T-cell (primary cell): ENCODE measurements around the gene NSD1. TPM values are rescaled to one million over a fixed set of nuclear protein-coding genes. Genes with fewer than 3 reads are reported as not detected.

Experiments
- ATAC-seq, 4 experiments: fragments of 200-7000 bp in 3 of 4; fragments of 150-1000 bp in 1 of 4; cut with Tn5 transposase; replicated peaks in 1 of 4; 1 replicate in 3 of 4; 2 replicates in 1 of 4; pipeline ENCODE4 v1.10.0; 2021; ENCODE audit warnings: moderate library complexity in 3 of 4, mild to moderate bottlenecking in 2 of 4, moderate number of reproducible peaks in 1 of 4
- CTCF ChIA-PET, 2 donors: fragments of 300-600 bp; sonication (Branson Sonifier 250); formaldehyde crosslinking; loops; one replicate each; lab custom pipeline; 2022; ENCODE audit warnings: antibody characterized with exemption in 2 of 2; lab: Charles Lee
- POLR2A ChIA-PET, 2 donors: fragments of 300-600 bp; sonication (Branson Sonifier 250); formaldehyde crosslinking; loops; one replicate each; lab custom pipeline; 2022; ENCODE audit warnings: antibody characterized with exemption in 2 of 2; lab: Charles Lee
- DNase-seq, 35 experiments: peaks; one replicate each; pipeline versions ENCODE4 v3.0.0 to v3.0.0-alpha.2; 2013 to 2023
- H3K27ac ChIP-seq: one replicate; pipeline ENCODE4 v1.5.1; 2013; ENCODE audit warnings: low read length
- H3K27me3 ChIP-seq, 2 experiments: replicated peaks in 1 of 2; 1 replicate in 1 of 2; 2 replicates in 1 of 2; pipeline versions ENCODE4 v1.6.1 to v1.7.0; 2013; ENCODE audit warnings: low read length in 1 of 2, mixed read lengths in 1 of 2; ENCODE audit not compliant: control insufficient read depth in 2 of 2, insufficient read depth in 2 of 2; ENCODE audit errors: extremely low read depth in 1 of 2
- H3K36me3 ChIP-seq, 2 donors: 1 replicate in 1 of 2; 2 replicates in 1 of 2; pipeline versions ENCODE4 v1.6.1 to v1.7.0; 2013; ENCODE audit warnings: low read length in 1 of 2; ENCODE audit not compliant: control insufficient read depth in 2 of 2, insufficient read depth in 1 of 2; ENCODE audit errors: extremely low read depth in 1 of 2
- H3K4me1 ChIP-seq, 2 experiments: 1 replicate in 1 of 2; 2 replicates in 1 of 2; pipeline versions ENCODE4 v1.6.1 to v1.7.0; 2013; ENCODE audit warnings: low read length in 2 of 2, mixed read lengths in 1 of 2; ENCODE audit not compliant: insufficient read depth in 2 of 2, control insufficient read depth in 1 of 2; ENCODE audit errors: extremely low read depth in 1 of 2
- H3K4me3 ChIP-seq, 2 donors: 1 replicate in 1 of 2; 2 replicates in 1 of 2; pipeline versions ENCODE4 v1.5.1 to v1.7.0; 2013; ENCODE audit warnings: mild to moderate bottlenecking in 2 of 2, low read length in 1 of 2, moderate library complexity in 1 of 2; ENCODE audit not compliant: control insufficient read depth in 1 of 2; ENCODE audit errors: extremely low read depth in 1 of 2
- H3K9me3 ChIP-seq: 2 replicates; pipeline ENCODE4 v1.7.0; 2013
- H3K27ac Mint-ChIP-seq, 2 donors: one replicate each; pipeline ENCODE4 v1.8.0; 2020 to 2021; ENCODE audit warnings: mild to moderate bottlenecking in 2 of 2, mixed read lengths in 2 of 2
- H3K27me3 Mint-ChIP-seq, 2 donors: one replicate each; pipeline ENCODE4 v1.8.0; 2021 to 2022; ENCODE audit warnings: mixed read lengths in 2 of 2
- H3K36me3 Mint-ChIP-seq: one replicate; pipeline ENCODE4 v1.8.0; 2021; ENCODE audit warnings: mixed read lengths
- H3K4me1 Mint-ChIP-seq, 3 donors: one replicate each; pipeline ENCODE4 v1.8.0; 2020 to 2022; ENCODE audit warnings: mixed read lengths in 3 of 3, mild to moderate bottlenecking in 1 of 3
- H3K4me3 Mint-ChIP-seq, 3 donors: one replicate each; pipeline ENCODE4 v1.8.0; 2020 to 2022; ENCODE audit warnings: mild to moderate bottlenecking in 3 of 3, mixed read lengths in 3 of 3, moderate library complexity in 3 of 3
- H3K9me3 Mint-ChIP-seq, 3 donors: one replicate each; pipeline ENCODE4 v1.8.0; 2020 to 2022; ENCODE audit warnings: mixed read lengths in 3 of 3
- WGBS: methylation state at CpG from one replicate; pipeline ENCODE4 v1.1.5; 2013; ENCODE audit warnings: missing lambda C conversion rate; ENCODE audit not compliant: insufficient coverage; 5-methylcytosine and 5-hydroxymethylcytosine counted together
- total RNA-seq, 35 experiments: library from RNA in 6 of 35; stranded (reverse) in 6 of 35; fragments of 120-200 nt in 1 of 35; gene quantifications; one replicate each; pipeline versions ENCODE4 v1.2.1 to v1.2.4 and lab custom pipeline; 2013 to 2026

The NSD1 gene
- total RNA-seq, 5 donors from 2014 or later (not counting 1 experiment from before 2014, with no cell fraction given), result 89.5 to 113 (median 103) TPM

DNA sequence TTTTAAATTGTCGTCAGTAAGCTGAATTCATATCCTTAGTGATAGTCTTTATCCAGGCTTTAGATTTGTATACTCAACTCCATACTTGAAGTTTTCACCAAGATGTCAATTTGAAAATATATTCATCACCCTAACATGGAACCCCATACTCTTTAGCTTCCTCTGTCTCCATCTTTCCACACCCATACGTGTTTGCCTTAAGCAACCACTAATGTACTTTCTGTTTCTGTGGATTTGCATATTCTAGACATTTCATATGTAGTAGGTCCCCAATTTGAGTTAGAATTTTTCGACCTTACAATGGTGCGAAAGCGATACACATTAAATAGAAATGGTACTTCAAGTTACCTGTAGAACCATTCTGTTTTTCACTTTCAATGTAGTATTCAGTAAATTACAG, 65.2 kb downstream of the NSD1 start:
- no peak overlapping the region for H3K27ac ChIP-seq
- Mint-ChIP-seq H3K9me3 (no peaks in the 10 kb centered on the region), H3K36me3 (peaks cover 27% of the 10 kb centered on the region), H3K4me1 (peaks cover 17 to 22% (median 17%) of the 10 kb centered on the region in 3 donors), H3K4me3 (no peak overlapping the region), H3K27ac (no peak overlapping the region), H3K27me3 (no peaks in the 10 kb centered on the region)
- no CpG with 5 or more reads among the region's 5 CpGs for WGBS
- CTCF ChIA-PET, result no interaction called here
- no peaks in the 10 kb centered on the region for H3K4me1 ChIP-seq
- DNase-seq, result no peak
- no peak for ATAC-seq
- H3K9me3 ChIP-seq, result no peaks in the 10 kb centered on the region
- no peak overlapping the region for H3K4me3 ChIP-seq
- H3K36me3 ChIP-seq, result peaks cover 0 to 63% of the 10 kb centered on the region in 2 donors
- POLR2A ChIA-PET, result no interaction called here
- H3K27me3 ChIP-seq, result no peaks in the 10 kb centered on the region

DNA sequence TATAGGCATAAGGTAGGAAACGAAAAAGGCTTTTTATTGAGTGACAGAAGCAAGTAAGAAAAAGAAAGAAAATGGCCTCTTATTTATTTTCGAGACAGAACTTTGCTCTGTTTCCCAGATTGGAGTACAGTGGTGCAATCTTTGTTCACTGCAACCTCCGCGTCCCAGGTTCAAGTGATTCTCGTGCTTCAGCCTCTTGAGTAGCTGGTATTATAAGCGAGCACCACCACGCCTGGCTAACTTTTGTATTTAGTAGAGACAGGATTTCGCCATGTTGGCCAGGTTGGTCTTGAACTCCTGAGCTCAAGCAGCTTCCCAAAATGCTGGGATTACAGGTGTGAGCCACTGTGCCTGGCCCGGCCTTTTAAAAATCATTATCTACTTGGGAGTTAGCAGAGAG, 70.7 kb downstream of the NSD1 start:
- DNase-seq, result no peak
- WGBS, result 100% methylated on average over 6 of the region's 9 CpGs
- no peaks in the 10 kb centered on the region for H3K9me3 ChIP-seq
- no peak for ATAC-seq
- no peak overlapping the region for H3K27ac ChIP-seq
- Mint-ChIP-seq H3K27me3 (no peaks in the 10 kb centered on the region), H3K36me3 (peaks cover 22% of the 10 kb centered on the region), H3K27ac (peak overlapping the region in 1 of 2 donors; percentile 50), H3K9me3 (no peaks in the 10 kb centered on the region), H3K4me1 (peaks cover 5 to 12% (median 11%) of the 10 kb centered on the region in 3 donors), H3K4me3 (no peak overlapping the region)
- CTCF ChIA-PET, result interaction anchor here in 1 of 2 donors (0.6 kb wide), 1 partner anchor 92 kb away, joined by 3 read pairs; no protein-coding TSS in a partner anchor
- POLR2A ChIA-PET, result no interaction called here
- H3K4me1 ChIP-seq, result no peaks in the 10 kb centered on the region
- no peak overlapping the region for H3K4me3 ChIP-seq
- H3K36me3 ChIP-seq, result peaks cover 6 to 56% of the 10 kb centered on the region in 2 donors
- no peaks in the 10 kb centered on the region for H3K27me3 ChIP-seq

DNA sequence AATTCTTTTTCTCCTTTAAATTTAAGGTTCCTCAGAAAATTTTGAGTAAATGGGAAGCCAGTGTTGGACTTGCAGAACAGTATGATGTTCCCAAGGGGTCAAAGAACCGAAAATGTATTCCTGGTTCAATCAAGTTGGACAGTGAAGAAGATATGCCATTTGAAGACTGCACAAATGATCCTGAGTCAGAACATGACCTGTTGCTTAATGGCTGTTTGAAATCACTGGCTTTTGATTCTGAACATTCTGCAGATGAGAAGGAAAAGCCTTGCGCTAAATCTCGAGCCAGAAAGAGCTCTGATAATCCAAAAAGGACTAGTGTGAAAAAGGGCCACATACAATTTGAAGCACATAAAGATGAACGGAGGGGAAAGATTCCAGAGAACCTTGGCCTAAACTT, 76.0 kb downstream of the NSD1 start:
- no peaks in the 10 kb centered on the region for H3K9me3 ChIP-seq
- DNase-seq, result no peak
- no peak for ATAC-seq
- Mint-ChIP-seq H3K4me3 (no peak overlapping the region), H3K9me3 (no peaks in the 10 kb centered on the region), H3K27me3 (no peaks in the 10 kb centered on the region), H3K36me3 (peaks cover 52% of the 10 kb centered on the region), H3K27ac (no peak overlapping the region), H3K4me1 (peaks cover 0 to 4% (median 1%) of the 10 kb centered on the region in 3 donors)
- H3K4me1 ChIP-seq, result no peaks in the 10 kb centered on the region
- 92% methylated on average over 4 of the region's 4 CpGs for WGBS
- H3K4me3 ChIP-seq, result no peak overlapping the region
- POLR2A ChIA-PET, result no interaction called here
- no peak overlapping the region for H3K27ac ChIP-seq
- CTCF ChIA-PET, result no interaction called here
- peaks cover 9 to 65% of the 10 kb centered on the region in 2 donors for H3K36me3 ChIP-seq
- no peaks in the 10 kb centered on the region for H3K27me3 ChIP-seq

DNA sequence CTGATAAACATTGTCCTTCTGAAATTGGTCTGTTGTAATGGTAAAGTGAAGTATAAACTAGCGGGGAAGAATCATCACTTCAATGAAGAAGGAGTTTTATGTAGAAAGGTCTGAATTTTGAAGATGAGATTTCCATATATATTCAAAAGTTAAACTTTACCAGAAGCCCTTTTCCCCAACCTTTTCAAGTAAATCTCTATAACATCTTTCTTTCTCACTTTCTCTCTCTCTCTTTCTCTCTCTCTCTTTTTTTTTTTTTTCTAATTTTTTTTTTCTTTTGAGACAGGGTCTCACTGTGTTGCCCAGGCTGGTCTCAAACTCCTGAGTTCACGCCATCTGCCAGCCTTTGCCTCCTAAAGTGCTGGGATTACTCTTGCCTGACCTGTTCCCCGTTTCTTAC, 78.7 kb downstream of the NSD1 start:
- H3K27me3 Mint-ChIP-seq, result no peaks in the 10 kb centered on the region
- no peaks in the 10 kb centered on the region for H3K9me3 Mint-ChIP-seq
- H3K4me3 Mint-ChIP-seq, result no peak overlapping the region
- Histone ChIP-seq H3K27me3 (no peaks in the 10 kb centered on the region), H3K9me3 (no peaks in the 10 kb centered on the region), H3K36me3 (peaks cover 13 to 57% of the 10 kb centered on the region in 2 donors), H3K27ac (no peak overlapping the region), H3K4me3 (no peak overlapping the region), H3K4me1 (no peaks in the 10 kb centered on the region)
- DNase-seq, result no peak
- POLR2A ChIA-PET, result no interaction called here
- ATAC-seq, result no peak
- no peak overlapping the region for H3K27ac Mint-ChIP-seq
- H3K4me1 Mint-ChIP-seq, result peaks cover 13 to 18% (median 17%) of the 10 kb centered on the region in 3 donors
- WGBS, result no CpG with 5 or more reads among the region's 3 CpGs
- H3K36me3 Mint-ChIP-seq, result peaks cover 53% of the 10 kb centered on the region
- CTCF ChIA-PET, result no interaction called here

DNA sequence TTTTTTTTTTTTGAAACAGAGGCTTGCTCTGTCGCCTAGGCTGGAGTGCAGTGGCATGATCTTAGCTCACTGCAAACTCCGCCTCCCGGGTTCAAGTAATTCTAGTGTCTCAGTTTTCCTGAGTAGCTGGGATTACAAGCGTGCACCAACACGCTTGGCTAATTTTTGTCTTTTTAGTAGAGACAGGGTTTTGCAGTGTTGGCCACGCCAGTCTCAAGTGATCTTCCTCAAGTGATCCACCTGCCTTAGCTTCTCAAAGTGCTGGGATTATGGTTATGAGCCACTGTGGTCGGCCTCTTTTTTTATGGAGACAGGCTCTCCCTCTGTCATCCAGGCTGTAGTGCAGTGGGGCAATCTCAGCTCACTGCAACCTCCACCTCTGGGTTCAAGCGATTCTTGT, 87.0 kb downstream of the NSD1 start:
- no peaks in the 10 kb centered on the region for H3K9me3 Mint-ChIP-seq
- no peak overlapping the region for H3K4me3 Mint-ChIP-seq
- WGBS, result 96% methylated on average over 5 of the region's 8 CpGs
- peaks cover 30% of the 10 kb centered on the region for H3K36me3 Mint-ChIP-seq
- H3K4me1 Mint-ChIP-seq, result peaks cover 50 to 63% (median 53%) of the 10 kb centered on the region in 3 donors
- H3K27ac ChIP-seq, result no peak overlapping the region
- ATAC-seq, result no peak
- no peaks in the 10 kb centered on the region for H3K27me3 Mint-ChIP-seq
- H3K4me3 ChIP-seq, result no peak overlapping the region
- POLR2A ChIA-PET, result interaction anchor here (0.5 to 0.7 kb wide), 4 partner anchors 26 to 318 kb away, joined by 3 to 9 read pairs (median 6); no protein-coding TSS in a partner anchor
- no peaks in the 10 kb centered on the region for H3K9me3 ChIP-seq
- no peaks in the 10 kb centered on the region for H3K27me3 ChIP-seq
- peaks cover 0 to 4% of the 10 kb centered on the region in 2 experiments for H3K4me1 ChIP-seq
- CTCF ChIA-PET, result interaction anchor here in 1 of 2 donors (0.7 to 1.0 kb wide), 2 partner anchors 10 to 107 kb away, joined by 7 to 8 read pairs; no protein-coding TSS in a partner anchor
- no peak for DNase-seq
- peaks cover 1 to 13% of the 10 kb centered on the region in 2 donors for H3K36me3 ChIP-seq
- H3K27ac Mint-ChIP-seq, result no peak overlapping the region

DNA sequence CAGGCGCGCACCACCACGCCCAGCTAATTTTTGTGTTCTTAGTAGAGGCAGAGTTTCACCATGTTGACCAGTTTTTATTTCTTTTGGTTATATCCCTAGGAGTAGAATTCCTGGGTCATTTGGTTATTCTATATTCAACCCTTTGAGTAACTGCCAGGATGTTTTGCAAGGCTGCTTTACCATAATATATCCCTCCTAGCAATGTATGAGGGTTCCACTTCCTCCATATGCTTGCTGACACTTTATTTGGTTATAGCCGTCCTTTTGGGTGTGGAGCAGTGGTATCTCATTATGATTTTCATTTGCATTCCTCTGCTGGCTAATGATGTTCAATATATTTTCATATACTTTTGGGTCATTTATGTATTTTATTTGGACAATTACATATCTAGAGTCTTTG, 88.7 kb downstream of the NSD1 start:
- Mint-ChIP-seq H3K4me3 (no peak overlapping the region), H3K4me1 (peaks cover 41 to 50% (median 46%) of the 10 kb centered on the region in 3 donors)
- DNase-seq, result no peak

More for the DNA sequence above, 88.7 kb downstream of the NSD1 start:
- Mint-ChIP-seq H3K36me3 (peaks cover 30% of the 10 kb centered on the region), H3K27me3 (no peaks in the 10 kb centered on the region), H3K9me3 (no peaks in the 10 kb centered on the region), H3K27ac (no peak overlapping the region)
- no peak for ATAC-seq
- Histone ChIP-seq H3K9me3 (no peaks in the 10 kb centered on the region), H3K4me1 (peaks cover 0 to 4% of the 10 kb centered on the region in 2 experiments), H3K27ac (no peak overlapping the region), H3K4me3 (no peak overlapping the region), H3K27me3 (no peaks in the 10 kb centered on the region), H3K36me3 (peaks cover 0 to 21% of the 10 kb centered on the region in 2 donors)
- no CpG with 5 or more reads among the region's 4 CpGs for WGBS
- POLR2A ChIA-PET, result no interaction called here
- CTCF ChIA-PET, result no interaction called here
